GM18873 (cell line): ENCODE results near the gene CNTNAP2.

ENCODE experiments used
- ATAC-seq: cut with Tn5 transposase; IDR thresholded peaks from one replicate; pipeline ENCODE4 v1.9.1; 2021; ENCODE audit warnings: mild to moderate bottlenecking, moderate library complexity, moderate number of reproducible peaks; ENCODE audit not compliant: unreplicated experiment, low FRiP score

The CNTNAP2 gene

GRCh38 chr7:146276888-146277287 lies 160.3 kb downstream of the CNTNAP2 start:
- no peak for ATAC-seq

DNA sequence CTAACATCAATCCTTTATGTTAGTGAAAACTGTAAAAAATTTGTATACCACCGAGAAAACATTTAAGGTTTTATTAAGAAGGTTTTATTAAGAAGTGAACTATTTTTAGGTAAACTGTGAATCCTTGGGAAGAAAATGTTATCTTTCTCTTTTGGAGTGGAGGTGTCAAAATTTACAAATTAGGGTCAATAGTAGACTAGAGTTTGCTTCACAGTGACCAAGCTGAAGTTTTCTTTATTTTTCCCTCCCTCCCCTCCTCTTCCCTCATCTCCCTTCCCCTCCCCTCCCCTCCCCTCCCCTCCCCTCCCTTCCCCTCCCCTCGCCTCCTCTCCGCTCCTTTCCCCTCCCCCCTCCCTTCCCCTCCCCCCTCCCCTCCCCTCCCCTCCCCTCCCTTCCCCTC lies 168.8 kb downstream of the CNTNAP2 start:
- ATAC-seq = no peak

- no peak for ATAC-seq
Measured at GRCh38 chr7:146290746-146291145, 174.1 kb downstream of the CNTNAP2 start.

- no peak for ATAC-seq
Measured at GRCh38 chr7:146291900-146292299, 175.3 kb downstream of the CNTNAP2 start.

DNA sequence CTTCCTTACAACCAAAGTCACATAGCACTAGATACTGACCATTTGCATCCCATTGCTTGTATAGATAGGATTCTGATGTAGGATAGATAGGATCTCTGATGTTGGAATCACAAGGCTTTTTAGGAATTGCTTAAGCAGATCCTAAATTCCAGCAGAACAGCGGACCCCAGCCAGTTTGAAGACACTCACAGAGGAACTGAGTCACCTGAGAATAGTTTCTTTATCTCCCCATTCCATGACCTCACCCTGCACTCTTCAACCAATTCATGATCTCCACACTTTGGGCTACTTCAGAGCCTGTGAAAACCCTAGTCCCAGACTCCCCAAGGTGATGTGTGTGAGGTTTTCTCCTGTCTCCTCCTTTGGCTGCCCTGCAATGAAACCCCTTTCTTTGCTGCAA lies 179.4 kb downstream of the CNTNAP2 start:
- ATAC-seq = no peak

GRCh38 chr7:146314962-146315361 lies 198.4 kb downstream of the CNTNAP2 start:
- ATAC-seq = no peak

GRCh38 chr7:146319629-146320028 lies 203.0 kb downstream of the CNTNAP2 start:
- ATAC-seq = no peak

- no peak for ATAC-seq
Measured at GRCh38 chr7:146321301-146321700, 204.7 kb downstream of the CNTNAP2 start.

GRCh38 chr7:146331369-146331768 lies 214.8 kb downstream of the CNTNAP2 start:
- no peak for ATAC-seq

- no peak for ATAC-seq
Measured at GRCh38 chr7:146345251-146345650, 228.7 kb downstream of the CNTNAP2 start.

DNA sequence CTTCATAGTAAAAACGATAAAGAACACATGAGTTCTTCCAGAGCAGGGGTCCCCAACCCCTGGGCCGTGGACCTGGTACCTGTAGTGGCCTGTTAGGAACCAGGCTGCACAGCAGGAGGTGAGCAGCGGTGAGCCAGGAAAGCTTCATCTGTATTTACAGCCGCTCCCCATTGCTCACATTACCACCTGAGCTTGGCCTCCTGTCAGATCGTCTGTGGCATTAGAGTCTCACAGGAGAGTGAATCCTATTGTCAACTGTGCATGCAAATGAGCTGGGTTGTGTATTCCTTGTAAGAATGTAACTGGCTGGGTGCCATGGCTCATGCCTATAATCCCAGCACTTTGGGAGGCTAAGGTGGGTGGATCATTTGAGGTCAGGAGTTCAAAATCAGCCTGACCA lies 229.5 kb downstream of the CNTNAP2 start:
- no peak for ATAC-seq

GRCh38 chr7:146355216-146355615 lies 238.6 kb downstream of the CNTNAP2 start:
- no peak for ATAC-seq

GRCh38 chr7:146359176-146359575 lies 242.6 kb downstream of the CNTNAP2 start:
- no peak for ATAC-seq

GRCh38 chr7:146366938-146367337 lies 250.3 kb downstream of the CNTNAP2 start:
- no peak for ATAC-seq

GRCh38 chr7:146370171-146370570 lies 253.6 kb downstream of the CNTNAP2 start:
- no peak for ATAC-seq

DNA sequence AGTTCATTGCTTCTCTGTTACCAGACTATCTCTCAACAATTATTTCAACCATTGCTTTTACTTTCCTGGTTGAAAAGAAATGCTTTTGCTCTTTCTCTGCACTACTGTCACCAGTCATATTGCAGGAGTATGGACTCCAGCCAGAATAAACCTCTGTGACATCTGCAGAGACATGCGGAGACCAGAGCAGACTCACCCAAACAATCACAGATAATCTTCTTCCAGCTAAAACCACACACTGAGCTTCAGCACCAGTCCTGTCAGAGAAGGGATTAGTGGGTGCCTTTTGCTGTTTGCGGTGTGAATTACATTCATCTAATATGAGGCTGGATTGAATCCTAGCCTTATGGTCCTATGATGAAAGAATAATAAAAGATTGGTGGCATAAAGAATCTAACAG lies 258.6 kb downstream of the CNTNAP2 start:
- ATAC-seq = no peak

GRCh38 chr7:146378196-146378595 lies 261.6 kb downstream of the CNTNAP2 start:
- no peak for ATAC-seq

DNA sequence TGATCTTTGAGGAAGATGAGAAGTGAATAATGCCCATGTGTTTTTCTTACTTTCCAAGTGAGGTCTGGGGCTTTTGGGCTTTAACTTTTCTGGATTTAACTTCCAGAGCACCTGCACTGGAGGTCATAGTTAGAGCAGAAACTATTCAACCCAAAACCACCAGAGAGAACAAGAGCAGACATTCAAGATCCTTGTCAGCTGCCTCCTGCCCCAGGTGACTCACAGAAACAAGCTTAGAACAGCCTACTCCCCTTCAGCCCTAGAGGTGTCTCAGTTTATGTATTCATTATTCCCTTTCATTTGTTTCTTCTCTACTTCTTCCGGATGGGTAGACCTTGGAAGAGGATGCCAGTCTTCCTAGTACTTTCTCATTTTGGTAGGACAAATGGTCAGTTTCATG lies 270.5 kb downstream of the CNTNAP2 start:
- ATAC-seq = no peak

- no peak for ATAC-seq
Measured at GRCh38 chr7:146388928-146389327, 272.3 kb downstream of the CNTNAP2 start.

DNA sequence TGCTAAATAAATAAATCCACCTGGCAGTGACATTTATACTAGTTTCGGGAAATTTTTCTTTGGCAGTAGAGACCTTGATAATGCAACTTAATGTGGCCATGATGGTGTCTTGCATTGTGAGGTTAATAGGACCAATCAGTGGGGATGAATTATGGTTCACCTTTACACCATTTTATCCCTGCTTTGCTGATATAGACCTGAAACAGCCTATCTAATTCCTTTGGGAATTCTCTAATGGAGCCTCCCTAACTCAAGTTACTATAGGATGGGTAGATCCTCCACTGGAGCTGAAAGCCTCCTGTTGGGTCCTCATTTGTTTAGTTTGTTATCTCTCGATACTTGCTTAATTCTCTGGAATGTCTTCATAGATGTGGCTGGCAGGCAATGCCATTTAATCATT lies 276.7 kb downstream of the CNTNAP2 start:
- no peak for ATAC-seq

GRCh38 chr7:146397141-146397540 lies 280.5 kb downstream of the CNTNAP2 start:
- no peak for ATAC-seq

GRCh38 chr7:146401939-146402338 lies 285.3 kb downstream of the CNTNAP2 start:
- no peak for ATAC-seq

DNA sequence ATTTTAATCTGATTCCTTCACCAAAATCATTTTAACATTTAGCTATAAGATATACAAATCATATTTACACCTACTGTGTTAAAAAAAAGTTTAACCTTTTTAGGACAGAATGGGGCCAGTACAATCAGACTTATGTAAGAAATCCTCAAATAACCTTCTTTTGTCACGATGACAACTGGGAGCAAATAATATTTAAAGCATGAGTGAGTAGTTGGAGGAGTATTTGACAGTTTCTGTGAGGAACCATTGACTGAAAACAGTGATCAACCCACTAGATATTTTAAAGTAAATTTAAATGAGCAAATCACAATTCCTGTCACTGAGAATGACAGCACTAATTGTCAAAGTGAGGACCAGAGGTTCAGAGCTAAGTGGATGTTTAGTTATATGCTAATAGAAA lies 289.1 kb downstream of the CNTNAP2 start:
- no peak for ATAC-seq
